Measurements from ENCODE around the gene SPNS2. TPM values are rescaled to one million over a fixed set of nuclear protein-coding genes. Genes with fewer than 3 reads are reported as not detected.

The SPNS2 gene
- total and polyA plus RNA-seq, 2 experiments from 2014 or later = 1.0 to 1.6 TPM

GRCh38 chr17:4474093-4474492, 24.6 kb upstream of the SPNS2 start:
- TF ChIP-seq CTCF (IDR thresholded peaks at IDR 0.05; ENCODE audit: low read depth, low read length) = no peak
- DNase-seq (ENCODE audit: low read depth in 1 of 2, low spot score in 1 of 2) = no peak
- H3K9me3 ChIP-seq (ENCODE audit: low read depth) = no peaks in the 10 kb centered on the region

GRCh38 chr17:4475001-4475400, 23.7 kb upstream of the SPNS2 start:
- DNase-seq (ENCODE audit: low read depth in 1 of 2, low spot score in 1 of 2) = no peak

More at GRCh38 chr17:4474093-4474492, 24.6 kb upstream of the SPNS2 start:
- H3K27me3 ChIP-seq = no peaks in the 10 kb centered on the region
- H3K4me3 ChIP-seq = no peak overlapping the region
- H3K4me1 ChIP-seq (ENCODE audit: low read depth) = no peaks in the 10 kb centered on the region
- H3K36me3 ChIP-seq = no peaks in the 10 kb centered on the region
- no peak overlapping the region for H3K27ac ChIP-seq

GRCh38 chr17:4475463-4475862, 23.2 kb upstream of the SPNS2 start:
- H3K4me3 ChIP-seq = no peak overlapping the region
- H3K4me1 ChIP-seq (ENCODE audit: low read depth) = no peaks in the 10 kb centered on the region
- DNase-seq (ENCODE audit: low read depth in 1 of 2, low spot score in 1 of 2) = no peak
- no peaks in the 10 kb centered on the region for H3K36me3 ChIP-seq
- no peak for TF ChIP-seq CTCF (IDR thresholded peaks at IDR 0.05; ENCODE audit: low read depth, low read length)
- H3K9me3 ChIP-seq (ENCODE audit: low read depth) = no peaks in the 10 kb centered on the region
- no peaks in the 10 kb centered on the region for H3K27me3 ChIP-seq
- H3K27ac ChIP-seq = no peak overlapping the region

More at GRCh38 chr17:4475001-4475400, 23.7 kb upstream of the SPNS2 start:
- no peaks in the 10 kb centered on the region for H3K36me3 ChIP-seq
- H3K9me3 ChIP-seq (ENCODE audit: low read depth) = no peaks in the 10 kb centered on the region
- H3K4me3 ChIP-seq = no peak overlapping the region
- H3K4me1 ChIP-seq (ENCODE audit: low read depth) = no peaks in the 10 kb centered on the region
- no peak for TF ChIP-seq CTCF (IDR thresholded peaks at IDR 0.05; ENCODE audit: low read depth, low read length)
- H3K27me3 ChIP-seq = no peaks in the 10 kb centered on the region
- H3K27ac ChIP-seq = no peak overlapping the region

GRCh38 chr17:4476017-4476416, 22.7 kb upstream of the SPNS2 start:
- Histone ChIP-seq H3K4me1 (ENCODE audit: low read depth) (no peaks in the 10 kb centered on the region), H3K9me3 (ENCODE audit: low read depth) (no peaks in the 10 kb centered on the region), H3K27ac (no peak overlapping the region), H3K27me3 (no peaks in the 10 kb centered on the region), H3K36me3 (no peaks in the 10 kb centered on the region), H3K4me3 (no peak overlapping the region)
- no peak for TF ChIP-seq CTCF (IDR thresholded peaks at IDR 0.05; ENCODE audit: low read depth, low read length)
- no peak for DNase-seq (ENCODE audit: low read depth in 1 of 2, low spot score in 1 of 2)

- no peak for DNase-seq (ENCODE audit: low read depth in 1 of 2, low spot score in 1 of 2)
- H3K4me1 ChIP-seq (ENCODE audit: low read depth) = no peaks in the 10 kb centered on the region
- no peak for TF ChIP-seq CTCF (IDR thresholded peaks at IDR 0.05; ENCODE audit: low read depth, low read length)
- no peaks in the 10 kb centered on the region for H3K36me3 ChIP-seq
- no peaks in the 10 kb centered on the region for H3K9me3 ChIP-seq (ENCODE audit: low read depth)
- no peak overlapping the region for H3K27ac ChIP-seq
- no peak overlapping the region for H3K4me3 ChIP-seq
- no peaks in the 10 kb centered on the region for H3K27me3 ChIP-seq
Measured at GRCh38 chr17:4476511-4477070, 22.1 kb upstream of the SPNS2 start.
